PC-3 (cell line): ENCODE measurements around the gene ZIM2. TPM values are rescaled to one million over a fixed set of nuclear protein-coding genes. Genes with fewer than 3 reads are reported as not detected.

Experiments used
- ATAC-seq: fragments of 200-7000 bp; cut with Tn5 transposase; 2 replicates; pipeline ENCODE4 v1.9.1; 2020; ENCODE audit warnings: mild to moderate bottlenecking, moderate library complexity
- BruUV-seq: library from RNA; stranded (reverse); fragments of 400-500 nt; replicated peaks from 2 replicates; lab custom pipeline; 2021; lab: Mats Ljungman, UMichigan
- CTCF ChIA-PET: fragments of 300-600 bp; sonication (Branson Sonifier 250); formaldehyde crosslinking; loops from one replicate; lab custom pipeline; 2022; ENCODE audit warnings: antibody characterized with exemption; lab: Charles Lee
- POLR2A ChIA-PET: fragments of 300-600 bp; sonication (Branson Sonifier 250); formaldehyde crosslinking; loops from one replicate; lab custom pipeline; 2022; ENCODE audit warnings: antibody characterized with exemption; ENCODE audit not compliant: unreplicated experiment; lab: Charles Lee
- DNase-seq: peaks from one replicate; pipeline ENCODE4 v3.0.0-alpha.2; 2015
- H2AFZ ChIP-seq: fragments of 300-600 bp; sonication (generic); 2 replicates; pipeline ENCODE4 v1.6.0; 2016; ENCODE audit warnings: antibody characterized with exemption, low read length
- H3F3A ChIP-seq: fragments of 300-600 bp; sonication (generic); one replicate; pipeline ENCODE4 v1.6.0; 2017; ENCODE audit warnings: antibody characterized with exemption, low read length, control low read depth, mild to moderate bottlenecking; ENCODE audit not compliant: unreplicated experiment
- H3K27ac ChIP-seq: fragments of 300-600 bp; sonication (generic); 2 replicates; pipeline ENCODE4 v1.5.1; 2016; ENCODE audit warnings: mild to moderate bottlenecking, low read length
- H3K27me3 ChIP-seq: fragments of 300-600 bp; sonication (generic); 2 replicates; pipeline ENCODE4 v1.6.1; 2016; ENCODE audit warnings: low read length, mixed read lengths
- H3K36me3 ChIP-seq: fragments of 300-600 bp; sonication (generic); 2 replicates; pipeline ENCODE4 v1.6.1; 2016; ENCODE audit warnings: low read depth, mixed run types, low read length, mixed read lengths
- H3K4me1 ChIP-seq: fragments of 300-600 bp; sonication (generic); 2 replicates; pipeline ENCODE4 v1.5.1; 2016; ENCODE audit warnings: low read length; ENCODE audit not compliant: insufficient read depth
- H3K4me2 ChIP-seq: fragments of 300-600 bp; sonication (generic); 2 replicates; pipeline ENCODE4 v1.6.0; 2016; ENCODE audit warnings: low read length
- H3K4me3 ChIP-seq: fragments of 300-600 bp; sonication (generic); 2 replicates; pipeline ENCODE4 v1.5.1; 2016; ENCODE audit warnings: mild to moderate bottlenecking, low read length, mixed read lengths
- H3K79me2 ChIP-seq: fragments of 300-600 bp; sonication (generic); 2 replicates; pipeline ENCODE4 v1.6.1; 2017; ENCODE audit warnings: low read length, mixed read lengths
- H3K9ac ChIP-seq: fragments of 300-600 bp; sonication (generic); 2 replicates; pipeline ENCODE4 v1.6.0; 2016; ENCODE audit warnings: mild to moderate bottlenecking, low read length
- H3K9me2 ChIP-seq: fragments of 300-600 bp; sonication (generic); replicated peaks from 2 replicates; pipeline ENCODE4 v1.6.1; 2016; ENCODE audit warnings: mixed run types, low read length, mixed read lengths
- H3K9me3 ChIP-seq: fragments of 300-600 bp; sonication (generic); 2 replicates; pipeline ENCODE4 v1.6.1; 2016; ENCODE audit warnings: low read length, mixed read lengths
- H4K20me1 ChIP-seq: fragments of 300-600 bp; sonication (generic); 2 replicates; pipeline ENCODE4 v1.6.1; 2016; ENCODE audit warnings: low read length, mixed read lengths
- EZH2 ChIP-seq: fragments of 300-600 bp; sonication (generic); IDR thresholded peaks from one replicate; pipeline ENCODE4 v1.6.1; 2017; ENCODE audit warnings: antibody characterized with exemption, mild to moderate bottlenecking, low read length; ENCODE audit not compliant: unreplicated experiment
- EZH2phosphoT487 ChIP-seq: fragments of 300-600 bp; sonication (generic); IDR thresholded peaks from 2 replicates; pipeline ENCODE4 v1.6.1; 2018; ENCODE audit warnings: mild to moderate bottlenecking, antibody characterized with exemption, low read length, borderline replicate concordance
- intact Hi-C: fragments of 100-400 bp; cut with micrococcal nuclease; formaldehyde crosslinking; loops from 2 replicates; pipeline ENCODE4 v1.9.0; 2023
- total RNA-seq: library from RNA; depleted of rRNA; stranded (reverse); fragments of >200 nt; gene quantifications from 2 replicates; pipeline ENCODE4 v1.2.3, GENCODE V29; 2014
- TF ChIP-seq, protein P1 (sequence below): fragments of 300-600 bp; sonication (generic); conservative IDR thresholded peaks from 2 replicates; pipeline ENCODE4 v1.5.1; 2017; ENCODE audit warnings: antibody characterized with exemption, low read depth, mild to moderate bottlenecking, low read length

ZIM2 gene
- total RNA-seq, 1 experiment from 2014 or later, result not detected

DNA sequence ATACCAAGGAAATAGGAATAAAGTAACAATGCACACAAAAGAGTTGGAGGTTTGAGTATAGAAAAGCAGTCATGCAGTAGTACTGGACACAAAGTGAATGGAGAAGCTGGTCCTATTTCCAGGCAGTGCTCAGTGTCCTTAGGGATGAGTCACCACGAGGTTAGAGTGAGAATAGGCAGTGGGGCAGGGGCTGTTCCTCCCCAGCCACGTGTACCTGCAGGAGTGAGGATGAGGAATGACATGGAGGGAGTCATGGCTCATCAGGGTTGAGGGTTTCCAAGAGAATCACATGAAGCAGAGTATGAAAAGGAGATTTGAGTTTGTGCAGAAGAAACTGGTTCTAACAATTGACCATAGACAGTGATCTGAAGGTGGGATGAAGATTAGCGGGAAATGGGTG, 94.2 kb downstream of the ZIM2 start:
- Histone ChIP-seq H3K9me2 (no peaks in the 10 kb centered on the region), H3K79me2 (no peaks in the 10 kb centered on the region), H3K27me3 (0 out of 2 replicates have a peak, but pooled peaks cover 5% of the 10 kb centered on the region), H2AFZ (no peak overlapping the region), H3K36me3 (no peaks in the 10 kb centered on the region), H3K9me3 (peaks cover 21% of the 10 kb centered on the region), H3K4me3 (no peak overlapping the region), H3K27ac (no peak overlapping the region), H3K4me2 (no peak overlapping the region), H3F3A (no peaks in the 10 kb centered on the region), H3K4me1 (no peaks in the 10 kb centered on the region), H4K20me1 (no peaks in the 10 kb centered on the region), H3K9ac (no peak overlapping the region)
- DNase-seq (no peak), ATAC-seq (no peak)
- ChIA-PET CTCF (no interaction called here), POLR2A (no interaction called here)
- TF ChIP-seq EZH2phosphoT487 (no peak), EZH2 (no peak)
- TF ChIP-seq, protein P1, sequence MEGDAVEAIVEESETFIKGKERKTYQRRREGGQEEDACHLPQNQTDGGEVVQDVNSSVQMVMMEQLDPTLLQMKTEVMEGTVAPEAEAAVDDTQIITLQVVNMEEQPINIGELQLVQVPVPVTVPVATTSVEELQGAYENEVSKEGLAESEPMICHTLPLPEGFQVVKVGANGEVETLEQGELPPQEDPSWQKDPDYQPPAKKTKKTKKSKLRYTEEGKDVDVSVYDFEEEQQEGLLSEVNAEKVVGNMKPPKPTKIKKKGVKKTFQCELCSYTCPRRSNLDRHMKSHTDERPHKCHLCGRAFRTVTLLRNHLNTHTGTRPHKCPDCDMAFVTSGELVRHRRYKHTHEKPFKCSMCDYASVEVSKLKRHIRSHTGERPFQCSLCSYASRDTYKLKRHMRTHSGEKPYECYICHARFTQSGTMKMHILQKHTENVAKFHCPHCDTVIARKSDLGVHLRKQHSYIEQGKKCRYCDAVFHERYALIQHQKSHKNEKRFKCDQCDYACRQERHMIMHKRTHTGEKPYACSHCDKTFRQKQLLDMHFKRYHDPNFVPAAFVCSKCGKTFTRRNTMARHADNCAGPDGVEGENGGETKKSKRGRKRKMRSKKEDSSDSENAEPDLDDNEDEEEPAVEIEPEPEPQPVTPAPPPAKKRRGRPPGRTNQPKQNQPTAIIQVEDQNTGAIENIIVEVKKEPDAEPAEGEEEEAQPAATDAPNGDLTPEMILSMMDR, result no peak
- intact Hi-C loops, result loop anchor here (5.0 kb wide), 1 partner anchor 91 kb away; no protein-coding TSS in a partner anchor
- no TSS peak for BruUV-seq

DNA sequence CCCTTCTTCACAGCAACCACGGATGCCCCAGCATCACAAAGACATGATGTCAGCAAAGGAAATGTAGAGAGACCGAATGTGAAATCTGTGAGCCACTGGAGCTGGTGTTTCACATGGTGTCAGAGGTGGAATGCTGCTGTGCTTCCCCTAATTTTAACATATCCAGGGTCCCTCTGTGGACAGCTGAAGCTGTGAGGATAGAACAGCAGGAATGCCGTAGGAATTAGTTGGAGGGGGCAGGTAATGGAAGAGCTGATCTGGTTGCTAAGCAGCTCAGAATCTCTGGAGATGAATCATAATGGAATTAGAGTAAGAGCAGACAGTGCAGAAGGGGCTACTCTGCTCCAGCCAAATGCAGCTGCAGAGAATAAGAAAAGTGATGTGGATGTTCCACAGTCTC, 100.0 kb downstream of the ZIM2 start:
- H3K4me3 ChIP-seq, result no peak overlapping the region
- H3K27me3 ChIP-seq, result 0 out of 2 replicates have a peak, but pooled peaks cover 5% of the 10 kb centered on the region
- ATAC-seq (no peak), DNase-seq (no peak)
- H3K79me2 ChIP-seq, result no peaks in the 10 kb centered on the region
- no peak overlapping the region for H2AFZ ChIP-seq
- BruUV-seq, result no TSS peak
- H4K20me1 ChIP-seq, result no peaks in the 10 kb centered on the region
- no peak overlapping the region for H3K9ac ChIP-seq
- POLR2A ChIA-PET, result no interaction called here
- CTCF ChIA-PET, result no interaction called here
- intact Hi-C loops, result no loop called here
- H3K36me3 ChIP-seq, result no peaks in the 10 kb centered on the region
- H3K4me2 ChIP-seq, result no peak overlapping the region
- H3K9me2 ChIP-seq, result no peaks in the 10 kb centered on the region
- no peaks in the 10 kb centered on the region for H3K4me1 ChIP-seq
- TF ChIP-seq EZH2, result no peak
- H3K9me3 ChIP-seq, result peaks cover 37% of the 10 kb centered on the region
- no peaks in the 10 kb centered on the region for H3F3A ChIP-seq
- H3K27ac ChIP-seq, result no peak overlapping the region

DNA sequence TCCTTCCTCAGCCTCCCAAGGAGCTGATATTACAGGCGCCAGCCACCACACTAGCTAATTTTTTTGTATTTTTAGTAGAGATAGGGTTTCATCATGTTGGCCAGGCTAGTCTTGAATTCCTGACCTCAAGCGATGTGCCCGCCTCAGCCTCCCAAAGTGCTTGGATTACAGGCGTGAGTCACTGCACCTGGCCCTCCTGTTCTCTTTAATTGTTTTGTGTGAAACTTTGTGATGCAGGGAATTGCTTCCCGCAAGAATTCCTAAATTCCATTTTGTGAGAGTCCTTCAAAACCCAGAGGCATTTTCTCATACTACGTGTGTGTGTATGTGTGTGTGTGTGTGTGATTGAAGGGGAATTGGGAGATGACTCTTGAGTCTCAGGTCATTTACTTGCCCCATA, 104.0 kb downstream of the ZIM2 start:
- no TSS peak for BruUV-seq
- TF ChIP-seq, protein P1, result no peak
- TF ChIP-seq EZH2phosphoT487 (no peak), EZH2 (no peak)
- Histone ChIP-seq H3K36me3 (no peaks in the 10 kb centered on the region), H3K9me3 (peaks cover 45% of the 10 kb centered on the region), H3K27ac (no peak overlapping the region), H3K4me1 (no peaks in the 10 kb centered on the region), H3F3A (no peaks in the 10 kb centered on the region), H3K4me2 (no peak overlapping the region), H3K27me3 (0 out of 2 replicates have a peak, but pooled peaks cover under 1% of the 10 kb centered on the region), H4K20me1 (no peaks in the 10 kb centered on the region), H3K9me2 (no peaks in the 10 kb centered on the region), H3K9ac (no peak overlapping the region), H3K79me2 (no peaks in the 10 kb centered on the region), H3K4me3 (no peak overlapping the region), H2AFZ (no peak overlapping the region)
- ChIA-PET CTCF (no interaction called here), POLR2A (no interaction called here)
- intact Hi-C loops, result no loop called here
- DNase-seq, result no peak
- ATAC-seq, result no peak
